Measurements from ENCODE around the gene RAPGEF1. TPM values are rescaled to one million over a fixed set of nuclear protein-coding genes. Genes with fewer than 3 reads are reported as not detected.
A peak's percentile ranks its signal among the peaks of the same experiment; 100 is the strongest.

RAPGEF1 gene
- total RNA-seq, 6 experiments from 2014 or later, result 22.9 to 53.6 (median 30.2) TPM

- no peak for TF ChIP-seq CTCF (IDR thresholded peaks at IDR 0.05)
- no peak for TF ChIP-seq POLR2A (IDR thresholded peaks at IDR 0.05)
- ATAC-seq (no peak), DNase-seq (no peak)
- 85% methylated on average over 12 of the region's 12 CpGs for WGBS (ENCODE audit: insufficient coverage, low coverage, low lambda C conversion rate, missing lambda C conversion rate)
- Histone ChIP-seq H3K27me3 (no peaks in the 10 kb centered on the region), H3K4me3 (no peak overlapping the region), H3K4me1 (peaks cover 0 to 52% (median 38%) of the 10 kb centered on the region in 4 donors), H3K36me3 (no peaks in the 10 kb centered on the region), H3K27ac (peak overlapping the region in 2 of 3 donors; percentile 59 to 82), H3K9me3 (no peaks in the 10 kb centered on the region)
- intact Hi-C loops (cut with DNase I), result loop anchor here (5.0 to 10.0 kb wide), 3 partner anchors 63 to 145 kb away; no protein-coding TSS in a partner anchor
Measured at GRCh38 chr9:131737426-131737825, 2.5 kb downstream of the RAPGEF1 start.

GRCh38 chr9:131736431-131736830 is 3.4 kb downstream of the RAPGEF1 start:
- no peaks in the 10 kb centered on the region for H3K9me3 ChIP-seq
- no peak for ATAC-seq
- H3K27me3 ChIP-seq, result no peaks in the 10 kb centered on the region
- WGBS (ENCODE audit: insufficient coverage, low coverage, low lambda C conversion rate, missing lambda C conversion rate), result 27% methylated on average over 3 of the region's 4 CpGs
- H3K4me1 ChIP-seq, result peaks cover 0 to 61% (median 46%) of the 10 kb centered on the region in 4 donors
- no peak overlapping the region for H3K4me3 ChIP-seq
- no peak for DNase-seq
- H3K36me3 ChIP-seq, result no peaks in the 10 kb centered on the region
- no peak for TF ChIP-seq CTCF (IDR thresholded peaks at IDR 0.05)
- no peak for TF ChIP-seq POLR2A (IDR thresholded peaks at IDR 0.05)
- intact Hi-C loops (cut with DNase I), result loop anchor here (5.0 to 10.0 kb wide), 3 partner anchors 62 to 144 kb away; no protein-coding TSS in a partner anchor
- H3K27ac ChIP-seq, result peak overlapping the region; percentile 45 to 82 (median 59)

- intact Hi-C loops (cut with DNase I), result loop anchor here (5.0 to 10.0 kb wide), 3 partner anchors 61 to 143 kb away; no protein-coding TSS in a partner anchor
Measured at GRCh38 chr9:131735238-131736128, 4.4 kb downstream of the RAPGEF1 start.

GRCh38 chr9:131734781-131735180 is 5.1 kb downstream of the RAPGEF1 start:
- TF ChIP-seq CTCF (IDR thresholded peaks at IDR 0.05) (no peak), POLR2A (IDR thresholded peaks at IDR 0.05) (no peak)
- peak in 2 of 4 donors; percentile 7 to 14 for ATAC-seq
- Histone ChIP-seq H3K27ac (peak overlapping the region; percentile 45 to 87 (median 82)), H3K9me3 (no peaks in the 10 kb centered on the region), H3K27me3 (no peaks in the 10 kb centered on the region), H3K4me1 (peaks cover 0 to 75% (median 50%) of the 10 kb centered on the region in 4 donors), H3K36me3 (no peaks in the 10 kb centered on the region), H3K4me3 (peak overlapping the region in 1 of 3 donors; percentile 6)
- intact Hi-C loops (cut with DNase I), result loop anchor here (5.0 to 10.0 kb wide), 3 partner anchors 60 to 142 kb away; no protein-coding TSS in a partner anchor
- 50% methylated on average over 6 of the region's 8 CpGs for WGBS (ENCODE audit: insufficient coverage, low coverage, low lambda C conversion rate, missing lambda C conversion rate)
- no peak for DNase-seq

More at GRCh38 chr9:131735238-131736128, 4.4 kb downstream of the RAPGEF1 start:
- Histone ChIP-seq H3K4me1 (peaks cover 0 to 70% (median 50%) of the 10 kb centered on the region in 4 donors), H3K36me3 (no peaks in the 10 kb centered on the region), H3K4me3 (no peak overlapping the region), H3K9me3 (no peaks in the 10 kb centered on the region), H3K27me3 (no peaks in the 10 kb centered on the region), H3K27ac (peak overlapping the region; percentile 45 to 87 (median 82))
- DNase-seq, result peak; percentile 82 to 88 (median 82)
- peak; percentile 31 for TF ChIP-seq POLR2A (IDR thresholded peaks at IDR 0.05)
- TF ChIP-seq CTCF (IDR thresholded peaks at IDR 0.05), result no peak
- peak; percentile 46 to 73 (median 66) for ATAC-seq
- WGBS (ENCODE audit: insufficient coverage, low coverage, low lambda C conversion rate, missing lambda C conversion rate), result 39% methylated on average over 15 of the region's 15 CpGs
